ENCODE data around the gene INHBC.
A peak's percentile ranks its signal among the peaks of the same experiment; 100 is the strongest.

INHBC gene

GRCh38 chr12:57479376-57480115 lies 45.0 kb downstream of the INHBC start, which contains the start of gene ARHGAP9:
Gene ARHGAP9 (minus strand): TSS chr12:57479866. CDS start chr12:57479406, 460 bp downstream.
- Histone ChIP-seq H3K4me3 (no peak within 1 kb of the TSS), H3K27ac (peak within 1 kb of the TSS; percentile 17 to 80)
- DNase-seq (ENCODE audit: low spot score) = no peak
- TF ChIP-seq CTCF (IDR thresholded peaks at IDR 0.05) = no peak

DNA sequence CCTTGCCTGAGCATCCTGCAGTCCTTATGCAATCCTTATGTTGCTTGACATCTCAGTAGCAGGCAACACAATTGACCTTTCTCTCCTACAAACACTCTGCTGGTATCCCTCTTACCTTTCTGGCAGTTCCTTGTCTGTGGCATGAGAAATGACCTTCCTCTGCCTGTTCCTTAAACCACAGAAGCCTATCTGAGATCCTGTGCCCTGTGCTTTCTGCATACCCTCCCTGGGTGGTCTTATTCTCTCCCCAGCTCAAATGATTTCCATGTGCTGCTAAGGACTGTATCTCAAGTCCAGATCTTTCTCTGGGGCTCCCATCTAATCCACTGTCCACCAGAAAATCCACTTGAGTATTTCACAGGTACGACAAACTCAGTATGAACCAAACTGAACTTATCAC lies 47.1 kb downstream of the INHBC start:
- TF ChIP-seq CTCF (IDR thresholded peaks at IDR 0.05) = no peak
- no peak overlapping the region for H3K4me3 ChIP-seq
- H3K27ac ChIP-seq = no peak overlapping the region
- DNase-seq (ENCODE audit: low spot score) = no peak

- DNase-seq (ENCODE audit: low spot score) = no peak
- Histone ChIP-seq H3K27ac (no peak overlapping the region), H3K4me3 (no peak overlapping the region)
- TF ChIP-seq CTCF (IDR thresholded peaks at IDR 0.05) = no peak
Observed at GRCh38 chr12:57483466-57483865, 48.9 kb downstream of the INHBC start.

GRCh38 chr12:57485695-57486094 lies 51.1 kb downstream of the INHBC start:
- TF ChIP-seq CTCF (IDR thresholded peaks at IDR 0.05) = no peak
- DNase-seq (ENCODE audit: low spot score) = no peak
- no peak overlapping the region for H3K4me3 ChIP-seq
- no peak overlapping the region for H3K27ac ChIP-seq

DNA sequence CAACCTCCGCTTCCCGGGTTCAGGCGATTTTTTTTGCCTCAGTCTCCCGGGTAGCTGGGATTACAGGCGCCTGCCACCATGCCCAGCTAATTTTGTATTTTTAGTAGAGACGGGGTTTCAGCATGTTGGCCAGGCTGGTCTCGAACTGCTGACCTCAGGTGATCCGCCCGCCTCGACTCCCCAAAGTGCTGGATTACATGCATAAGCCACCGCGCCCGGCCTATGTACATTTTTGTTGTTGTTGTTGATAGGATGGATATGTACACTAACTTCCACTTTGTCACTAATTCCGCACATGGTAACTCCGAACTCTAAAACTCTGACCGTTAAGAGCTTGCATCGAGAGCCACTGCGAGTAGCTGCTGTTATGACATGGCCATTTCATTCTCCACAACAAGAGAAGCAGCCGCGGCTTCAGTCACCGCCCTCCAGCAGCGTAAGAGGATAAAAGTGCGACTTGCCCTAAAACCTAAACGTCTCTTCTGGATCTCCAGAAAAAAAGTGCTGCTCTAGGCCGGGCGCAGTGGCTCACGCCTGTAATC lies 52.5 kb downstream of the INHBC start:
- no peak for DNase-seq (ENCODE audit: low spot score)
- H3K4me3 ChIP-seq = peak overlapping the region; percentile 100
- H3K27ac ChIP-seq = peak overlapping the region in 1 of 2 donors; percentile 58
- no peak for TF ChIP-seq CTCF (IDR thresholded peaks at IDR 0.05)

- H3K27ac ChIP-seq = peak within 1 kb of the TSS; percentile 62 to 96
Observed at GRCh38 chr12:57487597-57488401, 53.2 kb downstream of the INHBC start, which contains the start of gene MARS1. Gene MARS1 (plus strand): TSS chr12:57488068. CDS start chr12:57488091, 23 bp downstream.

More at GRCh38 chr12:57487597-57488401, 53.2 kb downstream of the INHBC start, which contains the start of gene MARS1:
- peak within 1 kb of the TSS; percentile 100 for H3K4me3 ChIP-seq
- no peak for TF ChIP-seq CTCF (IDR thresholded peaks at IDR 0.05)
- peak; percentile 94 for DNase-seq (ENCODE audit: low spot score)
